Activated CD4-positive, alpha-beta T cell treated with anti-CD3 and anti-CD28 coated beads, Interleukin-2, amount 50 U/mL, for 4 hours (primary cell): ENCODE data around the gene ARID3C.

Source experiments
- DNase-seq, 2 experiments: peaks; one replicate each; pipeline ENCODE4 v3.0.0-alpha.2; 2020

The ARID3C gene

GRCh38 chr9:34591917-34592866, 36.7 kb downstream of the ARID3C start:
- DNase-seq, result no peak

- DNase-seq, result peak; percentile 73 to 77
Measured at GRCh38 chr9:34591248-34591916, 37.5 kb downstream of the ARID3C start.

GRCh38 chr9:34590381-34591247, 38.3 kb downstream of the ARID3C start:
- DNase-seq, result no peak

GRCh38 chr9:34589636-34590380, 39.1 kb downstream of the ARID3C start, which contains the start of gene CNTFR:
TSS of gene CNTFR (minus strand) at chr9:34589724. CDS start at chr9:34568981, 20,743 bp downstream.
- DNase-seq, result no peak

- DNase-seq, result no peak
Measured at GRCh38 chr9:34588671-34589635, 39.9 kb downstream of the ARID3C start.

- DNase-seq, result no peak
Measured at GRCh38 chr9:34587271-34587670, 41.6 kb downstream of the ARID3C start.

GRCh38 chr9:34585946-34586669, 42.8 kb downstream of the ARID3C start:
- DNase-seq, result no peak

GRCh38 chr9:34584970-34585369, 43.9 kb downstream of the ARID3C start:
- no peak for DNase-seq

GRCh38 chr9:34582787-34583186, 46.1 kb downstream of the ARID3C start:
- no peak for DNase-seq

- no peak for DNase-seq
Measured at GRCh38 chr9:34581318-34581717, 47.5 kb downstream of the ARID3C start.

- DNase-seq, result no peak
Measured at GRCh38 chr9:34580358-34580757, 48.5 kb downstream of the ARID3C start.

GRCh38 chr9:34579808-34580163, 49.1 kb downstream of the ARID3C start:
- no peak for DNase-seq

GRCh38 chr9:34579104-34579807, 49.6 kb downstream of the ARID3C start:
- no peak for DNase-seq

- DNase-seq, result no peak
Measured at GRCh38 chr9:34578241-34579103, 50.4 kb downstream of the ARID3C start.

- DNase-seq, result no peak
Measured at GRCh38 chr9:34577400-34578240, 51.2 kb downstream of the ARID3C start.

- DNase-seq, result no peak
Measured at GRCh38 chr9:34576597-34577399, 52.1 kb downstream of the ARID3C start.
